NCI-H1092 (cell line): ENCODE results near the gene ZNF12.
"Not testable (repeated sequence)": the region's sequence is repeated elsewhere in the genome, so short reads cannot be mapped to it uniquely, and the experiment has no call there.

Source experiments
- DNase-seq: peaks from one replicate; lab custom pipeline; 2025; lab: John Stamatoyannopoulos, UW

ZNF12 gene

GRCh38 chr7:6706666-6707407 is at the start of gene ZNF12:
Gene ZNF12 (minus strand): TSS chr7:6706947. CDS start chr7:6705173, 1,774 bp downstream.
- peak; percentile 94 for DNase-seq

DNA sequence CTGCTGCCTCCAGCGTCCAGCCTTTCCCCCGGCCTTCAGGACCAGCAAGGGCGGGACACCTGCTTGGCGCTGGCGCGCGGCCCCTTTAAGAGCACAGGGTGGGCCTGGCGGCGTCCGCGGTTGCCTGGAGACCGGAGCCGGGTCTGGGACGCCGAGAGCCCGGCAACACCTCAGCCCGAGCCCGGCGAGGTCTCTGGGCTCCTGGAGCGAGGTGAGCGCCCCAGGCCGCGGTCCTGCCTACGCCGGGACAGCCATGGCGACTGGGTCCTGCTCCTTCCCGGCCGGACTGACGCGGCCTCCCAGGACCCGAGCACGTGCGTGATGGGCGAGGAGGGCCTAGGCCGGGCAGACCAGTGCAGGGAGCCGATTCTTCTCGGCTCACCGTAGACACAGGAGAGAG is 47.2 kb upstream of the ZNF12 start, which contains the start of gene RSPH10B2:
Gene RSPH10B2 (plus strand): TSS at position 140 of the 400 bp plus-strand sequence. CDS start 3,575 bp downstream, outside the sequence.
- DNase-seq, result not testable (repeated sequence)

DNA sequence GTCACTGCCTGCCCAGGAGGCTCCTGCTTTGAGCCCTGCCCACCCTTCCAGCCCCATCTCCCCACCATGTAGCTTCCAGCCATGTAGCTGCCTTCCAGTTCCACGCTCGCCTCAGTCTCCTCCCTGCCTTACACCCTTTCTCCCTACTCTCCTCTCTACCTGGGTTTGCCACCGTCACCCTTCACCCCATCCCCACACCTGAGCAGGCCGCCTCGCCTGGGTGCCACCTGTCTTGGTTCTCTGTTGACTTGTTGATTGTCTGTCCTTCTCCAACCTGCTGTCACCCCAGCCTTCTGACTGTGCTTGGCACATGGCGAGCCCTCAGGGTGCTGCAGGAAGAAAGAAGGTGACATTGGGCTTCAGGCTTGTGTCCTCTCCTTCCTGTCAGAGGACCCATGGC is 43.4 kb upstream of the ZNF12 start:
- not testable (repeated sequence) for DNase-seq

GRCh38 chr7:6749335-6749734 is 42.6 kb upstream of the ZNF12 start:
- not testable (repeated sequence) for DNase-seq

- not testable (repeated sequence) for DNase-seq
These were observed 37.8 kb upstream of the ZNF12 start for GRCh38 chr7:6744410-6745100.

DNA sequence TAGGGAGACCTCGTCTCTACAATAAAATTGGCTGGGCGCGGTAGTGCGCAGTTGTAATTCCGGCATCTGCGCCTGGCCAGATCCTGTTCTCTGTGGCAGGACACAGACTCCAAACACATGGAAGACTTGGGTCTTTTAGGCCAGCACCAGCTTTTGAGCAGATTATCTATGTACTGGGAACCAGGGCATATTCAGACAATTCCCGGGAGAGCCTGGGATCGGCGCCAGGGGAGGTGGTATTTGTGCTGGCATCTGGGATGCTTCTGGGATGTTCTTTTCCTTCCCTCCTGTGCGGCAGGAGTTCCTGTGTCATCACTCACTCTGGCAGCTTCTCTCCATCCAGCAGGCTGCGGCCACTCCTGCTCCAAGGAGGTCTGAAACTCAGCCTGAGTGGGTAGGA is 31.7 kb upstream of the ZNF12 start:
- DNase-seq, result not testable (repeated sequence)

DNA sequence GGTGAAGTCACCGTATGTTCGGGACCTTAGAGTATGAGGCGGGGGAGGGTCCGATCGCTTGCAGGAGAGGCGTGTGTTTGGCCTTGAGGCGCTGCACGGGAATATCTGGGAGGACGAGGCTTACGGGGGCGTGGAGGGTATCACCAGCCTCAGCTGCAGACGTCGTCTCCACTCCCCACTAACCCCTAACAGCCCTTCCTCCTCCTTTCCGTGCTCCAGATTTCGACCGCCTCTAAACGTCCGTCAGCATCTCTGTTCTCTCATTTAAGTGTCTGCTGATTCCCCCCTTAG is 23.5 kb upstream of the ZNF12 start:
- DNase-seq, result no peak

DNA sequence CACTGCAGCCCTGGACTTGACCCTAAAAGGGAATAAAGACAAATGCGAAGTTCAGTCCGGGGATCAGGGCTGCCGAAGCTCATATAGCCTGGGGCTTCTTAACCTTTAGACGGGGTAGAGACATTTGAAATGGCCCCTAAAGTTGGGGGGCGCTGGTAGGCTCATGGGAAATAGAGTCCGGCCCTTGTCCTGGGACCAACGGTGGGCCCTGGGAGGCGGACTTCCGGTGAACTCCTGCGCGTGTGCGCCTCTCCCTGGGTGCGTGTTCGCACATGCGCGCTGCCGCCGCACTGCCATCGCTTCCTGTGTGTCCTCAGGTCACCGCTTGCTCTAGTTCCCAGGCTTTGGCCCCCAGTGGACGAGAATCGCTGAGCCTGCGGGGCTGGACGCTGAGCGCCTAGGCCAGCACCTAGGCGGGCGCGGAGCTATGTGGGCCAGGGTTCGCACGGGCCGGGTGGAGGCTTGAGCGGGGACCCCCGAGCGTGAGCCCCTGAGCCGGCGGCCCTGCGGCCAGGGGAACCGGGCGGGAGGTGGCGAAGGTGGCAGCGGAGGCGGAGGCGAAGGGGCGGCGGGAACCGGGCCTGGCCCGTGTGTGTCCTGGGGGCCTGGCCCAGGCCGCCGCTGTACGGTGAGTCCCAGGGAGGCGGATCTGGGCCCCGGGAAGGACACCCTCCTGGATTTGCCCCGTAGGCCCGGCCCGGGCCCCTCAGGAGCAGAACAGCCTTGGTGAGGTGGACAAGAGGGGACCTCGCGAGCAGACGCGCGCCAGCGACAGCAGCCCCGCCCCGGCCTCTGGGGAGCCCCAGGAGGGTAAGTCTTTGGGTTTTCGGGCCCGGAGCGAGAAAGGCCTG is 23.0 kb upstream of the ZNF12 start:
- peak; percentile 82 for DNase-seq

GRCh38 chr7:6728893-6729491 is 22.2 kb upstream of the ZNF12 start:
- not testable (repeated sequence) for DNase-seq

- no peak for DNase-seq
These were observed 20.9 kb upstream of the ZNF12 start for GRCh38 chr7:6727663-6728062.

DNA sequence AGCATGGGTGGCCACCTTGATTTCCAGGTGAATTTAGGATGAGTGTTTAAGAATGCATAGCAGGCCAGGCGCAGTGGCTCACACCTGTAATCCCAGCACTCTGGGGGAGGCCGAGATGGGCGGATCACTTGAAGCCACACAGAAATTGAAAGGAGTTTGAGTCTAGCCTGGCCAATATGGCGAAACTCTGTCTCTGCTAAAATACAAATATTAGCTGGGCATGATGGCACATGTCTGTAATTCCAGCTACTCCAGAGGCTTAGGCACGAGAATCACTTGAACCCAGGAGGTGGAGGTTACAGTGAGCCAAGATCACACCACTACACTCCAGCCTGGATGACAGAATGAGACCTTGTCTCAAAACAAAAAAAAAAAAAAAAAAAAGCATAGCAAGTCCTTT is 19.6 kb upstream of the ZNF12 start:
- DNase-seq, result not testable (repeated sequence)

DNA sequence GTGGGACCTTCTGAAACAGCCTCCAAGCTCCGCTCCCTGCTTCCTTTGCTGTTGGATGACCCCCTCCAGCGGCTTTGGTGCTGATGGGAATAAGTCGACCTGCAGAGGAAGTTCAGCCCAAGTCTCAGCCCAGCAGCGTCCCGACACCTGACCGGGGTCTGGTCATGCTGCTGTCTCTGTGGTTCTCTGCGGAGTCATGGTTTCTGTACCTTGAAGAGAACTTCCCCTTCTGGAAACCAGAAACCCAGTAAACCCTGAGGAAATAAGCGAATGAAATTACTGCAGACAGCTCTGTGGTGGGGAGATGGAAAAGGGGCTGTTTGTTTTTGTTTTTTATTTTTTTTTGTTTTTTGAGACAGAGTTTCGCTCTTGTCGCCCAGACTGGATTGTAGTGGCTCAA is 18.3 kb upstream of the ZNF12 start:
- no peak for DNase-seq

DNA sequence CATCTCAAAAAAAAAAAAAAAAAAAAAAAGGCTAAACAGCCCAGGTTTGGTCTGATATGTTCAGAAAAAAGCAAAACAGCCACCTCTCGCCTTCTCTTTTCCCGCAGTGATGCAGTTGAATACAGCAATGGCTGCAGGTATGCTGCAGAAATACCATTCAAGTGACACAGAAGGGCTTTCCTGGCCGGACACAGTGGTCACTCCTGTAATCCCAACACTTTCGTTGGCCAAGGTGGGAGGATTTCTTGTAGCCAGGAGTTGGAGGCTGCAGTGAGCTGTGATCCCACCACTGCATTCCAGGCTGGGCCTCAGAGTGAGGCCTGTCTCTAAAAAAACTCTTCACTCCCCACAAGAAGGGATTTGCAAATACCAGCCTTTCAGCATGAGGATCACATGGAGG is 17.6 kb upstream of the ZNF12 start:
- DNase-seq, result not testable (repeated sequence)

DNA sequence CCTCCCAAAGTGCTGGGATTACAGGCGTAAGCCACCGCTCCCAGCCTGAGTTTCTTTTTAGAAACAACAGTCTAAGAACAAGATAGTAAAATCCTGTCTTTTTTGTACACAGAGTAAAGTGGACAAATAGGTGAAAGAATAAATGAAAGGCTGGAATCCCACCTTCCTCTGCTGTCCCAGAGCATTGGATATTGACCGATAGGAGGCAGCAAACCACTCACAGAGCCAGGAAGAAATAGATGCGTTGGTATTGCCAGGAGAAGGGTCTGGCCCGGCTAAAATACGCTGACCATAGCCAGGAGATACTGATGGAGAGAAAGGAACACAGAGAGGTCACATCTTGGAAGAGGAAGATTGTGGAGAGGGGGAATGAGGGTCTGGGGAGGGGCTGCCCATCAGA is 11.4 kb upstream of the ZNF12 start:
- DNase-seq, result no peak

DNA sequence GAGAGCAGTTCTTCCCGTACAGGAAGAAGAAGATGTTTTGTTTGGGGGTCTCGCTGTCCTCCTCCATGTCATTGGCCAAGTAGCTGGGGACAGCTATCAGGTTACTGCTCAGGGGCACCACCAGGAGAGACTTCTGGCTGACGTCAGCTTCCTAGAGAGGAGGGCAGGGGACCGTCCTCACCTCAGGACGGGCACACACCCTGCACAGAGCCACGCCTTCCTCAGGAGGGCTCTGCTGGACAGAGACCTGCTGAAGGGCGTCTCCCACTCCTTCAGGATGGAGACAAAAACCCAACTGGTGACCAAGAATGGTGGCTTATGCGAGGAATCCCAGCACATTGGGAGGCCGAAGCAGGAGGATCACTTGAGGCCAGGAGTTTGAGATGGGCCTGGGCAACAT is 9.2 kb upstream of the ZNF12 start:
- DNase-seq, result not testable (repeated sequence)

DNA sequence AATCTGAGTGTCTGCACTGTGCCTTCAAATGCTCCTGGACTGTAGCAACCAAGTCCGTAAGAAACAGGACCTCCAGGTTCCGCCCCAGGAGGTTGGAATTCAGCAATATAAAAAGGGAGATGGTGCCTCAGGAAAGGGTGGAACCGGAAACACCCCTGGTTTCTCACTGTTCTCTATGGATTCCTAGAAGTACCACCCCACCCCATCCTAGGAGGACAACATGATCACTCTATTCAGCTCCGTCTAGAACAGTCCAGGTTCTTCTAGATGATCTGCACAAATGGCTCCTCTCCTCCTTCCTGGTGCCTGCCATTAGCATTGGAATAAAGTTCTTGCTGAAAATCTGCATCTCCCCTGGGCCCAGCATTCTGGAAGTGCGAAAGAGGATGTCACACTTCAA is 7.6 kb upstream of the ZNF12 start:
- no peak for DNase-seq

DNA sequence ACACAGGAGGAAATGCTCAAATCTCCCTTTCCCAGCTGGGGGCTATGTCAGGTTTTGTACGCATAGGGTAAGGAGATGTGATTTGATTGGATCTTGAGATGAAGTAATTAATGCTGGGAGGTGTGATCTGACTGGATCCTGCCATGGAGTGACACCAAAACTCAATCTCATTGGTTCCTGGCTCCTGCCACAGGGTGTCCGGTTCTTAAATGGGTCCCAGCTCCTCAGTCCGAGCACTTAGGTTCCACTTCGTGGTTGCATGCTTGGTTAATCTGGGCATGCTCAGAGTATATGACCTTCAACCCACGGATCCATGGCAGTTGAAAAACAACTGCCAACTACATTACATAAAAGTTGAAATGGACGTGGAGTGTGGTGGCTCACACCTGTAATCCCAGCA is 3.1 kb upstream of the ZNF12 start:
- DNase-seq, result no peak

GRCh38 chr7:6708304-6708703 is 1.6 kb upstream of the ZNF12 start:
- DNase-seq, result no peak

DNA sequence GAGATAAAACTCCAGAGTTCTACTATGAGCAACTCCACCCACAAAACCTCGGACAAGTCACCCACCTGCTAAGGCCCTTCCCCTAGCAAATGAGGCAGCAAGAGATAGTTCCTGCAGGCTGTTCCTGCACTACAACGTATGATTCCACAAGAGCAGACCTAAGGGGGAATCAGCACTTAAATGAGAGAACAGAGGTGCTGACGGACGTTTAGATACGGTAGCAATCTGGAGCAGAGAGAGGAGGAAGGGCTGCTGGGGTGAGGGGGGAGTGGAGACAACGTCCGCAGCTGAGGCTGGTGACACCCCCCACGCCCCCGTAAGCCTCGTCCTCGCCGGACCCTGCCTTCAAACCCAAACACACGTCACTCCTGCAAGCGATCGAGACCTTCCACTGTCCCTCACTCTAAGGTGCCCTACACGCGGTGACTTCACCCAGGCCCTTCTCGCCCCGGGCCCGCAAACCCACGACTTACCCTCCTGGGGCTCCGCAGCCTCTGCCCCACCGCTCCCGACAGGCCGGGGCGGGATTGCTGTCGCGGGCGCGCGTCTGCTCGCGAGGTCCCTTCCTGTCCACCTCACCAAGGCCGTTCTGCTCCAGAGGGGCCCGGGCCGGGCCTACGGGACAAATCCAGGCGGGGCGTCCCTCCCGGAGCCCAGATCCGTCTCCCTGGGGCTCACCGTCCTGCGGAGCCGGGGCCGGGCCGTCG is 635 bp downstream of the ZNF12 start:
- no peak for DNase-seq

- no peak for DNase-seq
These were observed 4.9 kb downstream of the ZNF12 start for GRCh38 chr7:6701860-6702259.

DNA sequence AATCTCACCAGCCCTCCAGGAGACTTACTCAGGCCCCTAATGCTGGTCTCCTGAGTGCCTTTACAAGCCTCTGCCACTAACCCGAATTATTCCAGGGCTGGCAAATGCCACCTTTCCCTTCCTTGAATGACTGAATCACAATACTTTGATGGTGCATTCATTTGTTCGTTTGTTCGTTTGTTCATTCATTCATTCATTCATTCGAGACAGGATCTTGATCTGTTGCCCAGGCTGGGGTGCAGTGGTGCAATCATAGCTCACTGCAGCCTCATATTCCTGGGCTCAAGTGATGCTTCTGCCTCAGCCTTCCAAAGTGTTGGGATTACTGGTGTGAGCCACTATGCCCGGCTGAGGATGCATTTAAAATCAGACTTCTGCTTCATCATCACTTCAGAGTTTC is 6.0 kb downstream of the ZNF12 start:
- DNase-seq, result no peak
